HG03571 (cell line): ENCODE results near the gene RAET1G.
"Not testable (repeated sequence)": the region's sequence is repeated elsewhere in the genome, so short reads cannot be mapped to it uniquely, and the experiment has no call there.

Experiments used
- ATAC-seq: cut with Tn5 transposase; IDR thresholded peaks from one replicate; pipeline ENCODE4 v1.9.1; 2021; ENCODE audit not compliant: unreplicated experiment

Gene RAET1G

DNA sequence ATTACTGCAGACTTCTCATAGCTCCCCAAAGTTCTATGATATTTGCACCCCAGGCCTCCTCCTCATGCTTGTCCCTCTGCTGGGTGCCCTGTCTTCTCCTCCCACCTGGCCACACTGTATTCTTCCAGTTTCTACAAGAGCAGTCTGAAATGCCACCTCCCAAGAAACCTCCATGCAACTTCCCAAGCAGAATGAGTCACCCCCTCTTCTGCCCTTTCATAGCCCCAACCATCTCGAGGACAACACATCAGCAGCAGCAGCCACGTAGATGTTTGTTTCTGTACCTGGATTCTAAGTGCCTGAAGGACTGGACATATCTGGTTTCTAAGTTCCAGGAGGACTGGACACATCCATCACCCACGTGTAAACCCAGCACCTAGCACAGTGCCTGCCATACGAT is 12.3 kb upstream of the RAET1G start:
- no peak for ATAC-seq

DNA sequence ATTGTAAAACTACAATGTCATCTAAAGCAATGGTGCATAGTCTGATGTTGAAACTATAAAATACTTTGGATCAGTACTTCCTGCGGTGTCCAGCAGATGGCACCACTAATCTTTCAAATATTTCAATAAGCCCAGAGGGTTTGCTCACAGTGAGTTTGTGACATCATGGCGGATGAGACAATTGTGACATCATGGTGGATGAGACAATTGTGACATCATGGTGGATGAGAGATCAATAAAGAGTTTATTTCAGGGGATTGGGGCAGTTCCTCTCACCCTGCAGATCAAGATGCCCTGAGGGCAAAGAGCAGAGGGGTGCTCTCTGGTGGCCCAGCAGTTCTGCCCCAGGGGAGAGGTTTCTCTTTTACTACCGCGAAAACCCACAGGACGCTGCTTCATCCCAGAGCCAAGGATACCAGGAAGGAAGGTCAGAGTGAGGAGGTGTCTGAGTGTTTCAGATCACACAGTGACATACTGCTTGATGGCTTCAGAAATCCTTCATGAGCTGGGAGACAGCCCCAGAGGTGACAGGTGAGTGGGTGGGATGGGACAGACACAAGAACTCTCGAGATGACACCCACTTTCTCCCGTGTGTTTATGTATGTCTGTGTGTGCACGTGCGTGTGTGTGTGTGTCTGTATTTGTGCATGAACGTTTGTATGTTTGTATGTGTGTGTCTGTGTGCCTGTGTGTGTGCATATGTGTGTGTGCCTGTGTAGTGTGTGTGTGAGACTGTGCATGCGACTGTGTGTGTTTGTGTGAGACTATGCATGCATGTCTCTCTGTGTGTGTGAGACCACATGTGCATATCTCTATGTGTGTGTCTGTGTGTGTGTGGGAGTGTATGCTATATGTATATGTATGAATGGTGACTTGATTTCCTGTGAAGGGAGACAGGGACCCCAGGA is 11.6 kb upstream of the RAET1G start:
- no peak for ATAC-seq

DNA sequence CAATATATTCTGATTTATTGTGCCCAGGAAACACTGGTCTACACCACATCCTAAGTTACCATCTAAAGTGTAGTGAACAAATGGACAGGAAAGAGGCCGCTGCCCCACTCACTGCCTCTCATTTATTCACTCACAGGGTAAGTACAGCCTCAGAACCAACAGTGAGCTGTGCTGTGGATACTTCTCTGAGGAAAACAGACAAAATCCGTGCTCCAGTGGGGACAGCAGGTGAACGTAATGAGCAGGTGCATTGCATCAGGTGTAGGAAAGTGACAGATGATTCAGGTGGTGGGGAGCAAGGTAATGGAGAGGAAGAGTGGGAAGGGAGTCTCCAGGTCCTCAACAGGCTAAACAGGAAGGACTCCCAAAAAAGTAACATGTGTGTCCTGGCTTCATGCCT is 10.5 kb upstream of the RAET1G start:
- ATAC-seq = no peak

DNA sequence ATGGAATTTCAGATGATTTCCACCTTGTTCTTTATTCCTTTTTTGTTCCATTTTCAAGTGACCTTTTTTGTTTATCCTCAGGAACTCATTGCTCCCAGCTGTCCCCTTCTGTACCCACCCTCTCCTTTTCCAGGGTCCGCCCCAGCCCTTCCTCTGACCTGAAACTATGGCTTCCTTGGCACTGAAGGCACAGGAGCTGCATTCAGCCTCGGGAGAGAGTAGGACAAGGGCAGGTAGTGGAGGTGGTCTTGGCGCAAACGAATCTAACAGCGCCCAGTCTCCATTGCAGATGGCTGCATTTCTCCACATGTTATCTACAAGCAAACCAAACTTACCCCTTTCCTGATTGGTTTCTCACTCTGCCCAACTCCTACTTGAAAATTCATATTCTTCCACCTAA is 10.1 kb upstream of the RAET1G start:
- ATAC-seq = no peak

DNA sequence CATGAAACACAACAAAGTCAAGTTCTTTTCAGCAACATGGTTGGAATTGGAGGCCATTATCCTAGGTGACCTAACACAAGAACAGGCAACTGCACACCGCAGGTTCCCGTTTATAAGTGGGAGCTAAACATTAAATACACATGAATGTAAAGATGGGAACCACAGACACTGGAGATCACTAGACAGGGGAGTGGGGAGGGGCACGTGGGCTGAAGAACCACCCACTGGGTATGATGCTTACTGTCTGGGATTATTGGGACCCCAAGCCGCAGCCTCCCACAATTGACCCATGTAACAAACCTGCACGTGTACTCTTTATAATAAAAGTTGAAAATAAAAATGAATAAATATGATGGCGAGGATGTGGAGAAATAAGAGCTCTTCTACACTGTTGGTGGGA is 8.6 kb upstream of the RAET1G start:
- ATAC-seq = no peak

DNA sequence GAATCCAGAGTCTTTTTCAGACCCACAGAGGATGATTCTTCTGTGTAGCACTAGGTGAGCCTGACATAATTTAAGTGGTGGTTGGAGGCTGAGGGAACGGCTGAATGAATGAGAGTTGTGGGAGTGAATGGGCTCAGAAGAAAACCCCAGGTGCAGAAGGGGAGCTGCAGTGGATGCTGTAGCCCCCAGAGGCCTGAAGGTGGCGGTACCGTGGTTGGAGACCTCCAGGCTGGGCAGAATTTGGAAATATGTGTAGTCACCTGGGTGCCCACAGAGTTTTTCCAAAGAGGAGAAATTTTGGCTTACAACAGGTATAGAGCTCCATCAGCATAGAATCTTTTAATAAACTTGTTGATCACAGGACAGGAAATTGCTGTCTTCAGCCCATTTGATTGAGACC is 6.5 kb upstream of the RAET1G start:
- no peak for ATAC-seq

DNA sequence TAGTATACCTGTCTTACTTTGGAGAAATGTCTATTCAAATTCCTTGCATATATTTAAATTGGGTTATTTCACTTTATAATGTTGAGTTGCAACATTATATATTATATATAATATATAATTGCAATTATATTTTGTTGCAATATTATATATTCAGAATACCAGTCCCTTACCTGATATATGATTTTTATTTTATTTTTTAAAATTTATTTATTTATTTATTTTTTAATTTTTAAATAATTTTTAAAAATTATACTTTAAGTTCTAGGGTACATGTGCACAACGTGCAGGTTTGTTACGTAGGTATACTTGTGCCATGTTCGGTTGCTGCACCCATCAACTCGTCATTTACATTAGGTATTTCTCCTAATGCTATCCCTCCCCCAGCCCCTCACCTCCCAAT is 4.1 kb upstream of the RAET1G start:
- ATAC-seq = not testable (repeated sequence)

DNA sequence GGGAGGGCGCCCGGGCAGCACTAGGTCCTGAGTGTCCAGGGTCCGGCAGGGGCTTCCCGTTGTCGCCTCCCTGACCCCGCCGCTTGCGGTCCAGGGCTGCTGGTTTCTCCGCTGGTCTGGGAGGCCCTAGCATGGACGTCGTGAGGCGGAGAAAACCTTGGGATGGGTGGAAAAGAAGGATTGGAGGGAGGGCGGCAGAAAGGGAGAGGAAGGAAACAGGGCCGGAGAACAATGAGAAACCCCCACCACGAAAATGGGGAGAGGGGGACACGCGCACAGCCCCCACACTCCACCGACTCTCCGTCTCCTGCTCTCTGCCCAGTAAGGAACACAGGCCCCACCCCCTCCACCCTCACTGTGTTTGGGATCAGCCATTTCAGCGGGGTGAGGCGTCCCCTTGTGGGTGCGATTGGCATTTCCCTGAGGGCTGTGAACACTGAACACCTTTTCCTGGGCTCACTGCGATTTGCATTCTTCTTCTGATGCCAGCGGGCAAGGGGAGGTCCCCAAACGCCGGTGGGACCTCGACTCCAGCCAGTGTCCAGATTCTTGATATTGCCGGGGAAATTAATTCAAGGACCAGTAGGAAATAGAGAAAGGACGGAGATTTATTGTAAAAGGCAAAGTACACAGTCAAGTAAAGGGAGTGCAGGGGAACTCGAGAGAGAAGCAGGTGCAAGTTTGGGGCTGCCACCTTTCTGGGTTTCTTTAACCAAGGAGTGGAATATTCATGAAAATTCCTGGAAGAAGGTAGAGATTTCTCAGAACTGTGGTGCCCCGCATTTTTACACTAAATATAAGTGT is 3.3 kb upstream of the RAET1G start:
- ATAC-seq = no peak

DNA sequence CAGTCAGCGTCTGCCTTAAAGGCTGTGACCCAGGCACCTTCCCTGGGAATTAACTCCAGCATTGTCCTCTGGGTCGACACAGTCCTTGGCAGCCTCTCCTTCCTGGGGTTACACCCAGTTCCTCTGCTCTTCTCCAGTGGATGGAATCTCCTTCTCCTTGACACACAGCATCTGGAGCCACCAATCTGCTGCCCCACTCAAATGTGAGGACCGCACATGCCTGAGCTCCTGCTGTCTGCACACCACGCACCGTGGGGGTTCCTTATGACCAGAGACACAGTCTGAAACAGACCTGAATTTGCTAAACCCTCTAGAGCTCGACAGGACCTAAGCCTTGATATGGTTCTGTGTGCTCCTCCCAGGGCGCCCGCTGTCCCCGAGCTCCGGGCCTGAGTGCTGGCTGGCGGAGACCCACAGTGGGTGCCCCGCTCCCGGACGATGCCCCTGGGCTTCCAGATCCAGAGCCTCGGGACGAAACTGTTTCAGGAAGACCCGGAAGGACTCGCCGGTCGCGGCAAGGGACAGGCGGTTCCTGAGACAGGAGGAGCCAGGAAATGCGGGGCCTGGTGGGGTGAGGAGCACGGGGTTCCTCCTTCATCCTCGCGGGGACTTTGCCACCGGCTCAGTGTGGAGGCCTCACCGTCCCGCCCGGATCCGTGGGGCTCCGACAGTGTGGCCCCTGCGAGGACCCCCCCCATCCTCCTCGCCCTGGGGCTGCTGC is 2.5 kb upstream of the RAET1G start:
- ATAC-seq = no peak

DNA sequence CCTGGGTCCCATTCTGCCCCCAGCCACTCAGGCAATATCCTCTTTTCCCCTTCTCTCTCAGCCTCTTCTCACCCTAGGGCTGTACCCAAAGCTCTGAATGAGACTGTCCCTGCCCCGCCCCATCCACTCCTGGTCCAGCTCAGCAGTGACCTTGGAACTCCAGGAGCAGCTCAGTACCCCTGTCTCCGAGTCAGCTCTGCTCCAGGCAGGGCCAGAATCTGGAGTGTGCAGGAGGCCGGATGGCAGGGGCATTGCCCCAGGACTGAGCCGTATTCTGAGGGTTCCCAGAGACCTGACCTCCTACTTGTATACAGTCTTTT is 2.0 kb upstream of the RAET1G start:
- no peak for ATAC-seq

DNA sequence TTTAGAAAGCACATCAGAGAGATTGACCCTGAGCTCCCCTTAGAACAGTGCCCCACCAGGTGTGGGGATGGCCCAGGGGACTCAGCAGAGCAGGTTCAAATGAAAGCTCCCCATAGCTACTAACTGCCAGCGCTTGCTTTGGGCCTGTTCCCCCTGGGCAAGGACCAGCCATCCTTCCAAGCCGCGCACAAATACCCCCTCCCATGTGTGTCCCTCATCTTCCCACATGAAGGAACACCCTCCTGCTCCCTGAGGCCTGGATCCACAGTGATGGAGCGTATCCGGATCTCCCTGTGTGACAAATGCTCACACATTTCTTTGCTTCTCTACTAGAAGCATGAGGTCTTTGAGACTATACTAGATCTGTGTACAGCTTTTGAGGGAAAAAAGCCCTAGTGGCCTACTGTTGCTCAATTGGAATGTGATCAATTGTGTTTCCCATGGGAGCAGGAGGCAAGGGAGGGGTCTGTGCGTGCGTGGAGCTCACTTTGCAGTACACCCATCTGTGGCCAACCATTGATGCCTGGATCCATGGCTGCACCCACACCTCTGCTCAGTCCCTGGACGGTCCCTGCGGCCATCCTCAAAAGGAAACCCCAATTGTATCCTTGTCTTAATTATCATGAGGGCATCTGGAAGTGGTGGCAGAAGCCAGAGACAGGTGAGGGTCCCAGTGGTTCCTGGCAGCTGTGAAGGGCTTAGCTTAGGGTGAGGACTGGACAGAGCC is 1.4 kb upstream of the RAET1G start:
- ATAC-seq = no peak

DNA sequence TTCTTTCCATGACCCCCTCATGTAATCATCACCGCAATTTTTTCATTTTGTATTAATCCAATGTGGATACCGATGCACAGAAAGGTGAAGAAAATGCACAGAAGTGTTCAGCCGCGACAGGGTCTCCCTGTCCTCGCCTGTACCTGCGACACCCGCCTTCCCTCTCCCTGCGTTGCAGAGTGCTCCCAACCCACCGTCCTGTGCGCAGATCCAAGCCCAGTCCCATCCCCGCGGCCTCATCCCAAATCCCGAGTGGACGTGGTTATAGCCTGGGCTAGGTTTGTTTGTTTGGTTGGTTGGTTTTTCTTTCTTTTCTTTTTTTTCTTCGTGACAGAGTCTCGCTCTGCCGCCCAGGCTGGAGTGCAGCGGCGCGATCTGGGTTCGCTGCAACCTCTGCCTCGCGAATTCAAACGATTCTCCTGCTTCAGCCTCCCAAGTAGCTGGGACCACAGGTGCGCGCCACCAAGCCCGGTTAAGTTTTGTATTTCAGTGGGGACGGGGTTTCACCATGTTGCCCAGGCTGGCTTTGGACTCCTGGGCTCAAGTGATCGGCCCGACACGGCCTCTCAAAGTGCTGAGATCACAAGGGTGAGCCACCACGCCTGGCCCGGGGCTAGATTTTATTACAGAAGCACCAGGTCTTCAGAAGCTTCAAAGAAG is 536 bp upstream of the RAET1G start:
- ATAC-seq = no peak

DNA sequence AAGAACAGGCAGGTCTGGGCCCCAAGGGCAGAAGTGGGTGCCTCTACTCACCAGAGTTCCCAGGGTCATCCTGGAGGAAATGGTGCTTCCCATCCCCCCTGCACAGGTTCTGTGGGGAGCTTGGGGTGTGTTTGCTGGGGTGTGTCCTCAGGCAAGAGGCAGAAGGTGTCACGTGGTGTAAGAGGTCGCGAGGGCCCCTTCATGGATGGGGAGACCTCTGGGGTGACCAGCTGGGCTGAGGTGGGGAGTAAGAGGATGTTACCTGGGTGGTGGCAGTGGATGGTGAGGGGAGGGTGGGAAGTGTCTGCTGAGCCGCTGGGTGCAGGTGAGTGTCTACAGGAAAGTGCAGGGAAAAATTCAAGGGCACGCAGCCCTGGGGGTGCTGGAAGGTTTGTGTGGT is 830 bp downstream of the RAET1G start:
- not testable (repeated sequence) for ATAC-seq

DNA sequence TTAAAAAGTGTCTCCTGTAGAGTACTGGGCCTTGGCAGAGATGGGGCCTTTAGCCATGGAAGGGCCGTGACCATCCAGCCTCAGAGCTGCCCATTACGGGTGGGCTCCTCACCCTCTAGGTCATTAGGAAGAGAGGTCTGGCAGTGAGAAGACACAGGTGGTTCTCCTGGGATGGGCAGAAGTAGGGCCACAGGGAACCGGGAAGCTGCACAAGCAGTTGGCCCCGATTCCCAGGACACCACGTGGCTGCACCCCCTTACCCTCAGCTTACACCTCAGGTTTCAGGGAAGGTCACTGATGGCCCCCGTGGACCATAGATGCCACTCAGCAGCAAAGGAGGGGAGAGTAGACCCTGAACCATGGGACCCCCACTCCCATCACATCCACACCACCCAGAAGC is 1.6 kb downstream of the RAET1G start:
- ATAC-seq = no peak

DNA sequence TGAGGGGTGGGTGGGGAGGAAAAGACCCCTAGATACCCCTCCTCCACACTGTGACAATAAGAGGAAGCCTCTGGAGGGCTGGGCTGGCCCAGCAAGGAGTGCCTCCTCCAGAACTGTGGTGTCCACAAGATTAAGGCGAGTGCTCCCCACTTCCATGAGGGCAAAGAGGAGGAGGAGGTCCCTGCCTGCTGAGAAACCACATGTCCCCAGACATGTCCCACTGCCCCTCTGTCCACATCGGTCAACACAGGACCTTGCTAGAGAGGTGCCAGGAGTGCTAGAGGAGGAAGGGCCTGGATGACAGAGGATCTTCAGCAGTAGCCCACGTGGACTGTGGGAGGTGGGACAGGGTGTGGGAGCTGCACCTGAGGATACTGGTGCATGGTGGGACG is 3.1 kb downstream of the RAET1G start:
- ATAC-seq = no peak

DNA sequence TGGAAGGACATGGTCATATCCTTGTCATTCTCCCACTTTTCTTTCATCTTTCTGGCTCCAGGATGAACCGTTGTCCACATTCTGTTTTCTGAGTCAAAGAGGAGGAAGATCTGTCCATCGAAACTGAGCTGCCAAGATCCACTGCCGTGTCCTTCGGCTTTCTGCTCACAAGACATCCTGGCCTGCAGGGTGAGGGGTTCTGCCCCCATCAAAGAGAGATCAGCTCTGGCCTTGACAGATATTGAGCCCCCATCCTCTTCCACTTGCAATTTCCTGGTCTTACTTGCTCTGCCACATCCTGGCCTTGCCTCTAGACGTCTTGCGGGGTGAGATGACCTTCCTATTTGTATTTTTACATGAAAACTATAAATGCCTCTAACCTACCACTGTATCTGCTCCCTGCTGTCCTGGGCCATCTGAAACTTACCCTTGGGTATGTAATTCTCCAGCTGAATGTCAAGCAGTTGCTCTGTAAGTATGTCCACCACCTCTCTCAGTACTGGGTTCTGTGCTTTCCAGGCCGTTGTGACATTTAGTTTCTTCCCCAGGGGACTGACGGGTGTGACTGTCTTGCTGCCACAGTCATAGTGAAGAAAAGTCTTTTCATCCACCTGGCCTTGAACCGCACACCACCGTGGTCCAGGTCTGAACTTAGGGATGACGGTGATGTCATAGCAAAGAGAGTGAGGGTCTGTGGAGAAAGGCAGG is 3.6 kb downstream of the RAET1G start:
- ATAC-seq = not testable (repeated sequence)

DNA sequence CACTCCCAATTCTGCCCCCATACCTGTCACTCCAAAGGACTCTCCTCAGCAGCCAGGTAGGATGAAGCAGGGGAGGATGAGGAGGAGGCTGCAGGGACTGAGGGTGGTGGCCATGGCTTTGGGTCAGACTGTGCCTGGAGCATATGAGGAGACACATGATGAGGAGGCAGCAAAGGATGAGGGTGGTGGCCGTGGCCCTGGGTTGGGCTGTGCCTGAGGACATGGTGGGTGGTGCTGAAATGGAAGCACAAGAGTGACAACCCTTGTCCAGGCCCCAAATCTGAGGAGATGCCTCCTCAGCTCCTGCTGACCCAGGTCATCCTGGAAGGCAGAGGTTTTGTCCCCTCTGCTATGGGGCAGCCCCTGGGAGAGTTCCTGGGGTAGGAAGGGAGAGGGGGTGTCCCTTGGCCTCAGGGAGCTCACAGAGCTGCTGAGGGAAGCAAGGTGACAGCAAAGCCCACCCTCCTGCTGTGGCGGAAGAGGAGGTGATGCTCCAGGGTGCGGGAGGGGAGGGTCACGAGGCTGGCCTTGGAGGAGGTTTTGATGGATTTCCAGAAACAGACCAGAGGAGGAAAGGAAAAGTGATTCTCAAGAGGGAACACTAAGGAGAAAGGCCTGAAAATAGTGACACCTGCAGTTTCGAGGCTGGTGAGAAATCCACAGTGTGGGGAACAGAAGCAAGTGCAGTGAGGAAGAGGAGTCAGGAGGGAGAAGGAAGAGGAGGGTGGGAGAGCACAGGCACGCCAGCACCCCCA is 4.6 kb downstream of the RAET1G start:
- ATAC-seq = no peak

DNA sequence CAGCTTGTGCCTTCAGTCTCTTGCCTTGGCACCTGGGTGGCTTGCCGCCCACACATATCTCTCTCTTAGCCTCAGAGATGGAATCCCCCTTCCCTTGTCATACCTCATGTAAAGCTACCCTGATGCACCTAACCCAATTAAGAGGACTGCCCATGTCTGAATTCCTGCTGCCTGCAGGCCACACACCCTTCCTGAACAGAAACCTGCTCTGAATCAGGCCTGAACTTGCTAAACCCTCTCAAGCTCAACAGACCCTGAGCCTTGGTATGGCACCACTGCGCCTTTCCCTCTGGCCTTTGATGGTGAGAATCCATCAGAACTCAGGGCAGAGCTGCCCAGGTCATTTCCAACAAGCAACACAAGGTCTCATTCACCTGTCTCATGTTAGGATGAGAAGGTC is 5.2 kb downstream of the RAET1G start:
- no peak for ATAC-seq
